K562 (cell line): ENCODE data around the gene WDR55. TPM values are rescaled to one million over a fixed set of nuclear protein-coding genes. Genes with fewer than 3 reads are reported as not detected.
A peak's percentile ranks its signal among the peaks of the same experiment; 100 is the strongest.
"Not testable (repeated sequence)": the region's sequence is repeated elsewhere in the genome, so short reads cannot be mapped to it uniquely, and the experiment has no call there.

Experiments used
- ATAC-seq: fragments of 200-7000 bp; cut with Tn5 transposase; 3 replicates; pipeline ENCODE4 v1.9.1; 2020; ENCODE audit warnings: moderate library complexity
- BruUV-seq: library from RNA; stranded (reverse); fragments of 400-500 nt; replicated peaks from 2 replicates; lab custom pipeline; 2021; lab: Mats Ljungman, UMichigan
- CTCF ChIA-PET: fragments of 300-600 bp; formaldehyde crosslinking; extraction: SDS; loops from one replicate; lab custom pipeline; 2021; ENCODE audit warnings: low intra/inter-chr PET ratio; lab: Yijun Ruan, JAX
- POLR2A ChIA-PET: fragments of 300-600, 350-650 bp; sonication (Branson Sonifier 250); formaldehyde crosslinking; extraction: SDS; loops from one replicate; lab custom pipeline; 2021; ENCODE audit warnings: antibody characterized with exemption, inconsistent platforms; lab: Yijun Ruan, JAX
- DNase-seq, 4 experiments: peaks; one replicate each; pipeline versions ENCODE4 v3.0.0 to v3.0.0-alpha.2; 2011 to 2018; ENCODE audit warnings: low spot score in 3 of 4, mixed read lengths in 3 of 4; ENCODE audit errors: extremely low read depth in 1 of 4
- FAIRE-seq: peaks from 2 replicates; lab custom pipeline; 2011; peaks lifted over from hg19 to GRCh38; lab: Jason Lieb, UNC
- H2AFZ ChIP-seq: 2 replicates; pipeline ENCODE4 v1.6.0; 2011; ENCODE audit warnings: low read depth, low read length, control low read depth, inconsistent platforms
- H3K27ac ChIP-seq: fragments of 200-600 bp; 3 replicates; pipeline ENCODE4 v1.8.0; 2011; ENCODE audit warnings: low read depth, mild to moderate bottlenecking, control low read depth, inconsistent platforms, low read length, moderate library complexity, mixed read lengths; ENCODE audit errors: extremely low read depth
- H3K27me3 ChIP-seq, 2 experiments: fragments of 300-600 bp in 1 of 2; 2 replicates in 1 of 2; 3 replicates in 1 of 2; pipeline versions ENCODE4 v1.6.0 to v1.8.0; 2011; ENCODE audit warnings: inconsistent platforms in 2 of 2, low read length in 2 of 2, mild to moderate bottlenecking in 1 of 2, mixed read lengths in 1 of 2, moderate library complexity in 1 of 2; ENCODE audit not compliant: control insufficient read depth in 2 of 2, insufficient read depth in 2 of 2
- H3K36me3 ChIP-seq: fragments of 300-600 bp; 3 replicates; pipeline ENCODE4 v1.8.0; 2011; ENCODE audit warnings: mild to moderate bottlenecking, low read length, inconsistent platforms; ENCODE audit not compliant: control insufficient read depth, insufficient read depth
- H3K4me1 ChIP-seq, 2 experiments: fragments of 200-600 bp in 1 of 2; replicated peaks in 1 of 2; 2 replicates in 1 of 2; 3 replicates in 1 of 2; pipeline versions ENCODE4 v1.5.1 to v1.8.0; 2011; ENCODE audit warnings: inconsistent platforms in 2 of 2, low read length in 2 of 2, mild to moderate bottlenecking in 1 of 2, mixed read lengths in 1 of 2, moderate library complexity in 1 of 2; ENCODE audit not compliant: control insufficient read depth in 2 of 2, insufficient read depth in 2 of 2
- H3K4me2 ChIP-seq: 2 replicates; pipeline ENCODE4 v1.6.1; 2011; ENCODE audit warnings: low read length, control low read depth, inconsistent platforms, mixed read lengths; ENCODE audit not compliant: insufficient read depth
- H3K4me3 ChIP-seq: fragments of 200-600 bp; sonication (generic), shearing (Covaris generic); 2 replicates; pipeline ENCODE4 v1.5.1; 2016; ENCODE audit warnings: control low read depth, inconsistent platforms
- H3K79me2 ChIP-seq: fragments of 200-600 bp; 3 replicates; pipeline ENCODE4 v1.8.0; 2011; ENCODE audit warnings: low read length, inconsistent platforms; ENCODE audit not compliant: control insufficient read depth, insufficient read depth
- H3K9ac ChIP-seq, 2 experiments: 2 replicates each; pipeline versions ENCODE4 v1.6.0 to v1.6.1; 2011; ENCODE audit warnings: low read depth in 2 of 2, low read length in 2 of 2, control low read depth in 1 of 2, inconsistent platforms in 1 of 2, mild to moderate bottlenecking in 1 of 2, mixed read lengths in 1 of 2; ENCODE audit not compliant: insufficient read depth in 1 of 2
- H3K9me1 ChIP-seq: one replicate; pipeline ENCODE4 v1.6.0; 2011; ENCODE audit warnings: inconsistent platforms, mild to moderate bottlenecking, low read length, moderate library complexity; ENCODE audit not compliant: control insufficient read depth, insufficient read depth
- H3K9me3 ChIP-seq: replicated peaks from 2 replicates; pipeline ENCODE4 v1.5.1; 2011; ENCODE audit warnings: low read depth, low read length, inconsistent platforms; ENCODE audit not compliant: control insufficient read depth, insufficient read depth
- H4K20me1 ChIP-seq: replicated peaks from 2 replicates; pipeline ENCODE4 v1.6.1; 2011; ENCODE audit warnings: low read length, inconsistent platforms, mixed read lengths; ENCODE audit not compliant: control insufficient read depth, insufficient read depth
- MLLT1 ChIP-seq, 2 experiments: fragments of 450-650 bp; IDR thresholded peaks; 2 replicates each; pipeline ENCODE4 v1.6.1; 2016
- ZNF512 ChIP-seq: IDR thresholded peaks from 2 replicates; pipeline ENCODE4 v1.6.1; 2016; ENCODE audit warnings: missing genetic modification characterization, missing compliant biosample characterization
- WGBS: fragments of 100-300 bp; shearing (Covaris generic); methylation state at CpG from one replicate; pipeline ENCODE4 v1.1.6; 2016; ENCODE audit warnings: low coverage, mixed read lengths; ENCODE audit not compliant: insufficient coverage; ENCODE audit errors: missing lambda C conversion rate; 5-methylcytosine and 5-hydroxymethylcytosine counted together
- in situ Hi-C: fragments of 300-500 bp; cut with MboI; formaldehyde crosslinking; loops from 4 replicates; pipeline ENCODE4 v1.15.0; 2018; ENCODE audit warnings: inconsistent platforms, mixed read lengths
- intact Hi-C: fragments of 100-400 bp; cut with micrococcal nuclease; formaldehyde crosslinking; loops from 2 replicates; pipeline ENCODE4 v1.14.2; 2022
- polyA plus RNA-seq, 8 experiments: library from polyadenylated mRNA; depleted of rRNA in 4 of 8; stranded (reverse) in 5 of 8; unstranded in 3 of 8; fragments of >200 nt; fragmentation: Nextera tagmentation in 2 of 8; fragmentation: Illumina TruSeq in 1 of 8; extraction: Ambion mirVana in 2 of 8; extraction: Trizol in 1 of 8; gene quantifications; 2 replicates each; pipeline versions ENCODE4 v1.2.1 to v1.2.3, GENCODE V29; 2011 to 2014; ENCODE audit warnings: inconsistent platforms in 1 of 8, missing spikeins in 1 of 8
- total RNA-seq, 7 experiments: library from RNA; depleted of rRNA in 6 of 7; stranded (reverse); fragments of >200 nt in 6 of 7; fragmentation: Illumina TruSeq in 2 of 7; extraction: Trizol in 2 of 7; gene quantifications; 2 replicates each; pipeline versions ENCODE4 v1.2.1 to v1.2.3, GENCODE V29; 2011 to 2021; ENCODE audit warnings: low replicate concordance in 1 of 7

Gene WDR55
- total and polyA plus RNA-seq, 9 of the 15 experiments (the other 6 are each of a cell fraction or from before 2014, with no cell fraction given), result 5.2 to 45.0 (median 29.3) TPM

- ATAC-seq, result no peak
- H3K4me1 ChIP-seq, result peaks cover 0 to 3% of the 10 kb centered on the region in 2 experiments; a peak in 3 of 5 replicates
- H3K79me2 ChIP-seq, result no peaks in the 10 kb centered on the region
- TF ChIP-seq ZNF512 (tag), result no peak
- TF ChIP-seq MLLT1 (IDR thresholded peaks at IDR 0.05), result 0 out of 4 replicates have a peak, but pooled peaks of 1 of the 2 experiments have one; percentile 34
- no peaks in the 10 kb centered on the region for H3K27me3 ChIP-seq
- 95% methylated on average over 16 of the region's 17 CpGs for WGBS
- peaks cover 88% of the 10 kb centered on the region for H3K36me3 ChIP-seq
- DNase-seq, result no peak
- FAIRE-seq, result no peak
- CTCF ChIA-PET, result no interaction called here
- no peak overlapping the region for H3K4me2 ChIP-seq
- H3K9me3 ChIP-seq, result no peaks in the 10 kb centered on the region
- no peak overlapping the region for H3K27ac ChIP-seq
- H4K20me1 ChIP-seq, result no peaks in the 10 kb centered on the region
- BruUV-seq, result no TSS peak
- no peak overlapping the region for H2AFZ ChIP-seq
- H3K9ac ChIP-seq, result no peak overlapping the region
- POLR2A ChIA-PET, result interaction anchor here (1.2 to 4.2 kb wide), 4 partner anchors 12 to 32 kb away, joined by 3 to 25 read pairs (median 4); partner anchors contain the start of genes HARS1, HARS2, IK and NDUFA2
- H3K9me1 ChIP-seq, result no peaks in the 10 kb centered on the region
- intact Hi-C loops (no loop called here), in situ Hi-C loops (no loop called here)
- no peak overlapping the region for H3K4me3 ChIP-seq
These were observed 5.8 kb upstream of the WDR55 start for GRCh38 chr5:140658870-140659269.

- peaks cover 0 to 11% of the 10 kb centered on the region in 2 experiments; a peak in 3 of 5 replicates for H3K4me1 ChIP-seq
- in situ Hi-C loops, result not testable (repeated sequence)
These were observed 4.3 kb upstream of the WDR55 start for GRCh38 chr5:140660371-140660770.

More at GRCh38 chr5:140660371-140660770, 4.3 kb upstream of the WDR55 start:
- H3K27me3 ChIP-seq, ATAC-seq, CTCF ChIA-PET, H3K4me2 ChIP-seq, H3K27ac ChIP-seq, H3K4me3 ChIP-seq, intact Hi-C loops, H3K9me1 ChIP-seq, H4K20me1 ChIP-seq, FAIRE-seq, H3K9me3 ChIP-seq, BruUV-seq, H3K79me2 ChIP-seq, H2AFZ ChIP-seq, DNase-seq, H3K9ac ChIP-seq: not testable (repeated sequence)
- 76% methylated on average over 3 of the region's 6 CpGs for WGBS
- peaks cover 73% of the 10 kb centered on the region for H3K36me3 ChIP-seq
- POLR2A ChIA-PET, result interaction anchor here (2.0 kb wide), 1 partner anchor 13 kb away, joined by 11 read pairs; the partner anchor contains the start of genes IK and NDUFA2
